NK-92 (cell line): Measurements from ENCODE around the gene PIM1.
"Not testable (repeated sequence)": the region's sequence is repeated elsewhere in the genome, so short reads cannot be mapped to it uniquely, and the experiment has no call there.

Experiments used
- DNase-seq: peaks from one replicate; lab custom pipeline; 2025; ENCODE audit not compliant: unreplicated experiment; lab: John Stamatoyannopoulos, UW

PIM1 gene

DNA sequence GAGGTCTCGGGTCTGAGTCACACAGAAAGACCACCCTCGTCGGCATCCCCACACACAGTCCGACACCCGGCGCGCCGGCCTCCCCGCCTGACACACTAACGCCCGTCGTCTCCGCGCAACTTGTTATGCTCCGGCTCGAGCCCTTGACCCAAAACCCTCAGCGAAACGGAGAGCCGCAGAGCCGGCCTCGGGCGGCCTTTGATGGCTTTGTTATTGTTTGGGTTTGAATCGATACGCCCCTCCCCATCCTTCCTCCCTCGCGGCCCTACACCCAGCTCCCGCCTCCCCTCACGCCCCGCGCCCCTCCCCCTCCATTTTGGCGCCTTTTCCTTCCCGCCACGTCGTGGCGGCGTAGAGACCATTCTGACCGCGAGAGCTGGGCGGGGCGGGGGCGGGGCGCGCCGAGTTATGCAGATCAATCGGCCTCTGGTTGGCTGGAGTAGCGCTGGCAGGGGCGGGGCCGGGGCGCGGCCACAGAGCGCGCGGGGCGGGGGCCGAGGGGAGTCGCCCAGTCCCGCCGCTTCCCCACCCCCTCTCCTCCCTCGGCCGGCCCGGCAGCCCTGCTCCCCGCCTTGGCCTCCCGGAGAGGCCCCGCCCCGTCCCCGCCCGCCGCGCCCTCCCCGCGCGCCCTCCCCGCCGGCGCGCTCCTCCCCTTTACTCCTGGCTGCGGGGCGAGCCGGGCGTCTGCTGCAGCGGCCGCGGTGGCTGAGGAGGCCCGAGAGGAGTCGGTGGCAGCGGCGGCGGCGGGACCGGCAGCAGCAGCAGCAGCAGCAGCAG, at the start of gene PIM1:
TSS of gene PIM1 (plus strand) at position 657 of the 777 bp plus-strand sequence. CDS start 424 bp downstream, outside the sequence.
- peak; percentile 89 for DNase-seq

DNA sequence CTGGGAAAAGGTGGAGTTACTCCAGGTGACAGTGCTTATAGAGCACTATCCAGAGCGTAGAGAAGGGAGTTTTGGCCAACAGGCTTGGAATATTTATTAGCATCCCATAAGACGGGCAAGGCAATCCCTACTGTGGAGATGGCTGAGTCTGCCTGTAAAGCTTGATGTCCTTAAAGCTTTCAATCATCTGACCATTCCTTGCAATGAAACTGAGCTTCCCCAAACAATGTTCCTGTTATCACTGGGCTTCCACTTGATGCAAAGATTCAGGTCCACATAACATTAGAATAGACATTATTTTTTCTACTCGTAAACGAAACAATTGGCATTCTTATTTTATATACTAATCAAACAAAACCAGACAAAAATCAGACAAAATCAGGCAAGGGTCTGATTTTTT, 48.4 kb upstream of the PIM1 start:
- no peak for DNase-seq

DNA sequence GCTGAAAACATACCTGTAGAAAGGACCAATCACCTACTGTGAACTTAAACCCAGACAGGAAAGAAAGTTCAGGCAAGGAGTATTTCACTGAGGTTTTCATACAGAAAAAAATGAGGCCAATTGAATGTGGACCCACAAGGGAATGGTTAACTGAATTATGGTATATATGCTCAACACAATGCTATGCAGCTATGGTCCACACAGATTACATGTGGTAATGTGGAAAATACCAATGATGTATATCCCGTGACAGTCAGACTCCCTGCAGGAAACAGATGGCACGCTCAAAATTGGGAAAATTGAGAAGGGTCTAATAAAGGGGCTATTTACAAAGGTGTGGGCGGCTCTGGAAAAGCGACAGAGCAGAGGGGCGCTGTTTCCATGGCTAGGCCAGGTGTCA, 47.1 kb upstream of the PIM1 start:
- no peak for DNase-seq

DNA sequence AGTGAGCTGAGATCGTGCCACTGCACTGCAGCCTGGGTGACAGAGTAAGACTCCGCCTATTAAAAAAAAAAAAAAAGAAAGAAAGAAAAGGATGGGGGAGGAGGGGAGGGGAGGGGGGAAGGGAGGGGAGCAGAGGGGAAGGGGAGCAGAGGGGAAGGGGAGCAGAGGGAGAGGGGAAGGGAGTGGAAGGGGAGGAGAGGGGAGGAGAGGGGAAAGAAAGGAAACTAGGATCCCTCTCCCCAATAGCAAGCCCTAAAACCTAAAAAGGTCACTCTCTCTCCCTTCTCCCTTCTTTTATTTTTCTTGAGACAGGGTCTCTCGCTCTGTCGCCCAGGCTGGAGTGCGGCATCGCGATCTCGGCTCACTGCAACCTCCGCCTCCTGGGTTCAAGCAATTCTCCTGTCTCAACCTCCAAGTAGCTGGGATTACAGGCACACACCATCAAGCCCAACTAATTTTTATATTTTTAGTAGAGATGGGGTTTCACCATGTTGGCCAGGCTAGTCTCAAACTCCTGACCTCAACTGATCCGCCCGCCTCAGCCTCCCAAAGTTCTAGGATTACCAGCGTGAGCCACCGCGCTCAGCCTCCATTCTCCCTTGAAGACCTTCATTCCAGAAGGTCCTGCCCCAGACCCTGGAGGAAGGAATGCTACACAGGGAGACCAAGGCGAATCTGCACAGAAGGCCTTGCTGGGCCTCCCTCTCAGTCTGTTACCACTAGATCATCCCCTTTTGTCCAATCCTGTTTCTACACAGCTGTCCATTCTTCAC, 45.8 kb upstream of the PIM1 start:
- DNase-seq = no peak

DNA sequence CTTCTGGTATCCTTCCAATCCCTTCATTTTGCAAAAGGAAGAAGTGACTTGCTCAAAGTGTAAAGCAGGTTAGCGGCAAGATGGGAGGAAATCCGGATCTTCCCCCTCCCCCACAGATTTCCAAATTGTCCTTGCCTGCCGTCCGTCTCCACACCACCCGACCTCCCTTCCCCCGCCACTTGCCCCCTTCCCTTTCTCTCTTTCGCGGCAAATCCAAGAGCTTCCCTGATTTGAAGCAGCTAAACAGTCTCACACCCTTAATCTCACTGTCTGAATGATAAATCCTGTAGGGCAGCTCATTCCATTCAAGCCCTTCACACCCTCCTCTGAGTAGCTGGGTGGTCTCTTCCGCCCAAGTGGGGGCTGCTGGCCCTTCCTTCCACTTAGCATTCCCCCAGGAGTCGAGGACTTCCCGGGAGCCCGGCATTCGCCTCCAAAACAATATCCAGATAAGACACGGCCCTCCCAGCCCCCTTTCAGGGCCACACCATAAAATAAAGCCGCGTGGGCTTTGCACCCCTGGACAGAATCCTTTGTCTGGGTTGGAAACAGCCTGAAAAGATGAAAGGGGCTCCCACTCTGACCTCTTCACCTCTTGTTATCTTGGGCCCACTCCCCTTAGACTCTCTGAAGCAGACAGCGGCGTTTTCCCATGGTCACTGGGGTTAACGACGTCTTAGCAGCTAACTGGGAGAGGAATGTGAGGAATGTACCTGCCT, 44.0 kb upstream of the PIM1 start:
- DNase-seq = no peak

DNA sequence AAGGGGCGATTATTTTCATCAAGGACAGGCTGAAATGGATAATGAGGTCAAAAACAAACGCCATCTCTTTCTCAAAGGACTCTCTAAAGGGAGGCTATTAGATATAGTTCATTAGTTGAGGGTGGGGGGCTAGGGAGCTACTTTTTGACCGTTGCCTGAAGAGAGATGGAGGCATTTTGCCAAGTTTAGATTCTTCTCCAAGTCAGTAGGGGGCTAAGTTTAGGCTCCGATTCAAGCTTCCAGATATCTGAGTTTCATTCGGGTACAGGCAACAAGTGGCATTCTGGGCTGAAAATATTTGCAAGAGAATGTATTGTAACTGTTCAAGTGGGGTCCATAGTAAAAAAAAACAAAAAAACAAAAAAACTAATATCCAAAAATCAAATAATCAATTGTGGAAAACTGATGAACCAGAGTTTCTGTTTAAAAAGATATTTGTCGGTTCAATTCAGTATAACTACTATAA, 43.4 kb upstream of the PIM1 start:
- DNase-seq = no peak

DNA sequence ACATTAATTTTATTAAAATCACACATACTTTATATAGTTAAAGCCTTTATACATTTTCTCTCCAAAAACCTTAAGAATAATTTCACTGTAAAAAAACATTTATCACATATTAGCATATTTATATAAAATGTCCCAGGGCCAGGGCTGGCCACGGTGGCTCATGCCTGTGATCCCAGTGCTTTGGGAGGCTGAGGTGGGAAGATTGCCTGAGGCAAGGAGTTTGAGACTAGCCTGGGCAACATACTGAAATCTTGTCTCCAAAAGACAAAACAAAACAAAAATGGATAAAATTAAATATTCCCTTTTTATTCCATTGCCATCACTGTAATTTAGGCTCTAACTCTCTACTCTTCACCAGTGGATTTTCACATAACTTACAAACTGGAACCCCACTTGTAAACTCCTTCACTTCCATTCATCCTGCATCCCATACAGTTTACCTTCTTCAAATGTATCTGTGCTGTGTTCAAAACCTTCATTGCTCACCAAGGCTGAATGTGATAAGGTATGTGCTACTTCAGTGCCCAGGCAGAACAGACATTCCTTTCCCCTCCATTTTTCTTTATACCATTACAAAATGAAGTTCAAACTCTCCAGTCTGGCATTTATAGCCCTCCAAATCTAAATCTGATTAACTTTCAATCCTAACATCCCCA, 42.9 kb upstream of the PIM1 start:
- DNase-seq = no peak

DNA sequence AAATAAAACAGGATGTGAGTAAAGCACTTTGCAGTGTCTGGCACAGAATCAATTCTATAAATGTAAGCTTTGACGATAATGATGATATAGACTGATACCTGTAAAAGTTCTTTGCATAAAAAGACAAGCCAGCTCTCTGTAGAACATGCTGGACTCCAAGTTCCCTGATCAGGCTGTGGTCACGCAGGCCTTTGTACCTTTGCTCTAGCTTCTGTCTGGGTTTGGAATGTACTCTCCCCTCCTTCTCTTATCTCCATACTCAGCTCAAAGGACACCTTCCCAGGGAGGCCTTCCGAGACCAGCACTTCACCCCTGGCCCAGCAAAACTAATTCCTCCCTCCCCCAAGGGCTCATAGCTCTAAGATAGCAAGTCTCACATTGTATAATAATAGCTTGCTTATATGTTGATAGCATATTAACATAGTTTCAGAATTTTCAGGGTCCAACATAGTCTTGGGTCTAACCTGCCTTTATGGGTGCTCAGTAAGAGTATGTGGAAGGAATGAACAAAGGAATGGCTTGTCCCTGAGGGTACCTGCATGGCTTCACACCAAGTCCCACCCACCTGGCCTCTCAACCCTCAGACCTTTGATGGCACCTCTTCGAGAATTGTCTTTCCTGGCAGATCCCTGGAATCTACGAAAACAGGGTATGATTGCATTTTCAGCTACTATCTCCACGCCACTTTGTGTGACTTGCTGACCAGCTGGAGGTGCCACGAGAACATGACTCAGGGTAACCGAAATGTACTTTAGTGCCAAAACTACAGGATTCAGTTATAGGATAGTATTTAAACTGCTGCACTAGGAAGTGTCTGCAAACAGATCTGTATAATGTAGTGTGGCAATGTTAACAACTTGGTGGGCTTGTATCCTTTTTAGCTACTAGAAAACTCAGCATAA, 41.7 kb upstream of the PIM1 start:
- no peak for DNase-seq

DNA sequence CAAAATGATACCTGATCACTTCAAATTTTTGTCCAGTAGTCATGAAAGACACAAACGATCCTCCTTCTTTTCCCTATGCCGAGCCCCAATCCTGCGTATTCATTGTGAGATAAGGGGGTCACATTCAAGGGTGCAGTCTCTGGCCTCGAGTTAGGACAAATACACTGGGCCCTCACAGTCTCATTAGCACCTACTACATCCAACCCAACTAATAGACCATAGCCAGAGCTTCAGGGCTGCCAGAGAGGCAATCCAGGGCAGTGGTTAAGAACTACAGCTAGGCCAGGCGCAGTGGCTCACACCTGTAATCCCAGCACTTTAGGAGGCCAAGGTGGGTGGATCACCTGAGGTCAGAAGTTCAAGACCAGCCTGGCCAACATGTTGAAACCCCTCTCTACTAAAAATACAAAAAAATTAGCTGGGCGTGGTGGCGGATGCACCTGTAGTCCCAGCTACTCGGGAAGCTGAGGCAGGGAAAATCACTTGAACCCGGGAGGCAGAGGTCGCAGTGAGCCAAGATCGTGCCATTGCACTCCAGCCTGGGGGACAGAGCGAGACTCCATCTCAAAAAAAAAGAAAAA, 41.0 kb upstream of the PIM1 start:
- not testable (repeated sequence) for DNase-seq

DNA sequence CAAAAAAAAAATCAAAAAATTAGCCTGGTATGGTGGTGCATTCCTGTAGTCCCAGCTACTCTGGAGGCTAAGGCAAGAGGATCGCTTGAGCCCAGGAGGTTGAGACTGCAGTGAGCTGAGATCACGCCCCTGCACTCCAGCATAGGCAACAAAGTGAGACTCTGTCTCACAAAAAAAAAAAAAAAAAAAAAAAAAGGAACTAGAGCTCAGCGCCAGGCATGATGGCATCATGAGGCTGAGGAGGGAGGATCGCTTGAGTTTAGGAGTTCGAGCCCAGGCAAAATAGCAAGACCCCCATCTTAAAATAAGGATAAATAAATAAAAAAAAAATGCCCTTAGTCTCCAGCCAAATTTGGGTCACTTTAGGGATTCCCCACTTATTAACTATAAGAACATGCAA, 40.4 kb upstream of the PIM1 start:
- no peak for DNase-seq

DNA sequence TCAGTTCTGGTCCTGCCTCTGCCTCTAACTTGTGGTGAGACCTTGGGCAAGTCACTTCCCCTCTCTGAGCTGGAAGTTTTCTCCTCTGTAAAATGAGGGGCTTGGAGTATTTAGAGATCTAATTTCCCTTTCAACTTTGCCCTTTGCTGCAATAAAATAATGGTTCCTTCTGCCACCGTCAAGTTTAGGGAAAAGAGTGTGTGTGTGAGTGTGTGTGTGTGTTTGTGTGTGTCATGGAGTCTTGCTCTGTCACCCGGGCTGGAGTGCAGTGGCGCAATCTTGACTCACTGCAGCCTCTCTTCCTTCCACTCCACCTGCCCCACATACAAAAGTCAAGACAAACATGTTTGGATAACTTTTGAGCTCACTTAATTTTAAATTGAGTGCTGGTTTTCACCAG, 39.2 kb upstream of the PIM1 start:
- no peak for DNase-seq

DNA sequence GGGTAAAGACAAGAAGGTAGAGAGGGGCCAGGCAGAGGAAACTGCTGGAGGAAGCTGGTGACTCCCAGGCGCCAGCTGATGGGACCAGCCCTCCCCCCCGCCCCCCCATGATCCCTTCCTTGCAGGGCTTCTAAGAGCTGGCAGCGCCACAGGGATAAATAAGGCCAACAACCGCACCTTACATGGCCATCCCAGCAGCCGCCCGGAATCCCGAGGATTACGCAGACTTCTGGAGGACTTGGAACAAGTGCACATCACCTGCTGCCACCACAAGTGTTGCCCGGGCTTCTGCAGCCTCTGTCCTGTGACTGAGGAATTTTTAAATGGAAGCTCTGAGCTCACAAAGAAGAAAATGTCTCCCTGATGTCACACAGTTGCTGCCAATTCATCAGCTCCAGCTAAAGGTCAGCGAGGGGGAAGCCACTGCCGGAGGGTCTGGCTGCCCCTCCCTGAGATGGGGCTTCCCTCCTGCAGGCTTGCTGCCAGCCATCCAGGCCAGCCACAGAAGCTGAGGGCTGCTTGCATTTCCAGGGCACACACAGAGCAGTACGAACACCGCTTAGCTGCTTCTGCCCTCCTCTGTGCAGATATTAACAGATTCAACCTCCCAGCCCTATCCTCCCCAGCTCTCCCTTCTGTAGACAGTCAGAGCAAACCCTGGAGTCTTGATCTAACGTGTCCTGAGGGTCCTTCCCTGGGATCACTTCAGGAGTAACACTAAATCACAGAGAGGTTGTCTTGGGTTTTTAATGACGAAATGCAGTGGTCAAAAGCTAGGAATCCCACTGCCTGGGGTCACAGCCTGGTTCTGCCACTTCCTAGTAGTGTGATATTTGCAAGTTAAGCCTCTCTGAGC, 38.6 kb upstream of the PIM1 start:
- no peak for DNase-seq

DNA sequence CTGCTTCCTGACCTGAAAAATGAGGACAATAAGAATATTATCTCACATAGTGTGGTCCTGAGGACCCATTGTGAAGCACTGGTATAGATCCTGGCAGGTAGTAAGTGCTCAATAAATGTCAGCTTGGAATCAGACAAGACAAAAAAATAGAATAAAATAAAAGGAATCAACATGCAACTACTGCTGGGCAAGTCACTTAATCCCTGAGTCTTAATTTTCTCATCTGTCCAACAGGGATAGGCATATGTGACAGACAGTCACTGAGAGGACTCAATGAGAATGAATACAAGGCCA, 38.0 kb upstream of the PIM1 start:
- DNase-seq = no peak

DNA sequence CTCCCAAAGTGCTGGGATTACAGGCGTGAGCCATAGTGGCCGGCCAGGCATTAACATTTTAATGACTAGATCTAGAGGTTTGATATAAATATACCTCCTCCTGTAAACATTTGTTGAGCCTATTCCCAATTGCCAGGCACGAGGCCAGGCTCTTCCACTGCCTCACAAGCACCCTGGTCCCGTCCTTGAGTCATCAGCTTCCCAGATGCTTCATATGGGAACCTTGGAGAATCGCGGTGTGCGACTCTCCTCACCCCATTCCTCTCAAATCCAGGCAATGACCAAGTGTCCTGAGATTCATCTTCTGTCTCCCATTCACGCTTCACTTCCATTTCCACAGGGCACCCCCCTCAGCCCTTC, 35.9 kb upstream of the PIM1 start:
- no peak for DNase-seq

DNA sequence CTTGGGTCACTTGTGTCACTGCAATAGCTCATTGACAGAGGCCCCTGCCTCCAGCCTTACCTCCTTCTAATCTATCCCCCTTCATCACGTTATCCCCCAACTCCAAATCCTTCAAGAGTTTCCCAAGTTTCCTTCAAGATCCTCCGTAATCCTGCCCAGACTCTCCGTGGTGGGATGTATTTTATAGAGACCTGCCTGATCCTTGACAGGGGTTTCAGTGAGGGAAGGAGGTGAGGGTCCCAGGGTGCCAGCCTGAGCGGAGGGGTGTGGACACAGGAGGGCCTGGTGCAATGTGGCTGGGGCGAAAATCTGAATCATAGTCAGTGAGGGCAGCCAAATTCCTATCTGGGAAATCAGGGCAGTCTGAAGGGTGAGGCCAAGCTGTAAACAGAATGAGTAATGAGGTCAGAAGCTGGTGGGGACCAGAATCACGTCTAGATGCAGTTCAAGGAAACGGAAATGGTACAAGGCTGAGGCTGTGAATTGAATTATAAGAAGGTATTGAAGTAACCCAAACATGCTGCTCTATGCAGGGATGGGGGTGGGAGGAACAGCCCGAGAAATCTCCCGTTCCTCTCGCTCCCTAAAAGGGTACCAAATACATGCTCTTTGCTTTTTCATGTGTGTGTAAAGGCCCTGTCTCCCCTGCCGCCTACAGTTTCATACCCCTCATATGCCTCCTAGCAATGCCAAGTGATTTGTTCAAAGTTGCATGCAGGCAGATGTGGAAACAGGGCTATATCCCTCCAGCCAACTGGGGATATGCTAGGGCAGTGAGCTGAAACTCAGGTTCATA, 35.4 kb upstream of the PIM1 start:
- no peak for DNase-seq

DNA sequence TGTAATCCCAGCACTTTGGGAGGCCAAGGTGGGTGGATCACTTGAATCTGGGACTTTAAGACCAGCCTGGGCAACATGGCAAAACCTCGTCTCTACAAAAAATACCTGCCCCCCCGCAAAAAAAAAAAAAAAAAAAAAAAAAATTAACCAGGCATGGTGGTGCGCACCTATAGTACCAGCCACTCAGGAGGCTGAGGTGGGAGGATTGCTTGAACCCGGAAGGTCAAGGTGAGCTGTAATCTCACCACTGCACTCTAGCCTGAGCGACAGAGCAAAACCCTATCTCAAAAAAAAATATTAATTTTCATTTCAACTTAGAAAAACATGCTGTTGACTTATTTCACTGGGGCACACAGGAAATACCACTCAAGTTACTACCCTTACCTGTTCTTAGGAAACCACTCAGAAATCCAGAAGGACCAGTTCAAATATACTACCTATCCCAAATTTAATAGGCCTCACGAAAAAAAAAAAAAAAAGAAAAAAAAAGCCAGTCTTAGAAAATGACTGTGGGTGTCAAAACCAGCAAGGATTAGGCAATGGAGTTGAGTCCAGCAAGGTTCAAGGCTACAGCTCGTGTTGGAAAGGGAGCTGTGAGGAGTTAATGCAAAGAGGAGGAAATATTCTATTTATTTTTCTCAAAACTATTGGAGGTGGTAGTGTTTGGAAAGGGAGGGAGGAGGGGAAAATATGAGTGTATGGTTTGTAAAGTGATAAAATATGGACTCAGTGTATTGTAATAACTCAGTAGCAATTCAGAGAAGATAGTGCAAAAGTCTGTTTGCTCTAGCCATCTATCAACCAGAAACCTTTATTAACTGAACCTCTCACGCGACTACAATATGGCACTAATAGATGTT, 33.9 kb upstream of the PIM1 start:
- no peak for DNase-seq

DNA sequence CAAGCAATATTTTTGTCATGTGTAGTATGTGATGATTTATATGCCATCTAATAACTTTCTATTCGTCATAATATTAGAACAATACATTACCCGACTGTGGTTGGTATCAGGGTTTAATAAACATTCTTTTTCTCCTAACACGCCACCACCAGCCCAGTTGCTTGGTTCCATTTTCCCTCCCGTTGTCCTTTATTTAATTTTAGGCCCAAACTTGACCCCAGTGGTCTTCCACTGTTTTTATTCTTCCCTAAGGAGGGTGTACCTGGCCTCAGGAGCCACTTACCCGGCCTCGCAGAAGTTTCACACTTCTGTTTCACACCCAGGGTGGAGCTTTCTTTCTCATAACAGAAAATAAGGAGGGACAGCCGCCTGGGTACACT, 33.1 kb upstream of the PIM1 start:
- DNase-seq = no peak
